Measurements from ENCODE around the gene C18orf32.
A peak's percentile ranks its signal among the peaks of the same experiment; 100 is the strongest.

Gene C18orf32

GRCh38 chr18:49486953-49487710 is at the start of gene C18orf32:
TSS of gene C18orf32 (minus strand) at chr18:49487234. CDS start at chr18:49483748, 3,486 bp downstream.
- no peak for TF ChIP-seq CTCF (conservative IDR thresholded peaks at IDR 0.05; ENCODE audit: low read length)
- peak within 1 kb of the TSS; percentile 87 for H3K4me3 ChIP-seq (ENCODE audit: low read length)
- DNase-seq (ENCODE audit: low read depth), result peak; percentile 92

GRCh38 chr18:49534846-49535601 is 48.0 kb upstream of the C18orf32 start:
- no peak overlapping the region for H3K4me3 ChIP-seq (ENCODE audit: low read length)
- no peak for TF ChIP-seq CTCF (conservative IDR thresholded peaks at IDR 0.05; ENCODE audit: low read length)
- no peak for DNase-seq (ENCODE audit: low read depth)

- H3K4me3 ChIP-seq (ENCODE audit: low read length), result no peak overlapping the region
- DNase-seq (ENCODE audit: low read depth), result no peak
- TF ChIP-seq CTCF (conservative IDR thresholded peaks at IDR 0.05; ENCODE audit: low read length), result no peak
Measured at GRCh38 chr18:49531678-49532153, 44.7 kb upstream of the C18orf32 start.

GRCh38 chr18:49529596-49529995 is 42.6 kb upstream of the C18orf32 start:
- H3K4me3 ChIP-seq (ENCODE audit: low read length), result no peak overlapping the region
- DNase-seq (ENCODE audit: low read depth), result no peak
- no peak for TF ChIP-seq CTCF (conservative IDR thresholded peaks at IDR 0.05; ENCODE audit: low read length)

GRCh38 chr18:49527631-49528327 is 40.7 kb upstream of the C18orf32 start:
- TF ChIP-seq CTCF (conservative IDR thresholded peaks at IDR 0.05; ENCODE audit: low read length), result no peak
- no peak for DNase-seq (ENCODE audit: low read depth)
- no peak overlapping the region for H3K4me3 ChIP-seq (ENCODE audit: low read length)

- H3K4me3 ChIP-seq (ENCODE audit: low read length), result no peak overlapping the region
- no peak for DNase-seq (ENCODE audit: low read depth)
- no peak for TF ChIP-seq CTCF (conservative IDR thresholded peaks at IDR 0.05; ENCODE audit: low read length)
Measured at GRCh38 chr18:49525981-49526380, 38.9 kb upstream of the C18orf32 start.
